K562 (cell line): ENCODE measurements around the gene RPS6KL1. TPM values are rescaled to one million over a fixed set of nuclear protein-coding genes. Genes with fewer than 3 reads are reported as not detected.

Experiments
- SIRT6 ChIP-seq: IDR thresholded peaks from one replicate; pipeline ENCODE4 v1.6.1; 2012; ENCODE audit warnings: low read depth, mild to moderate bottlenecking, control low read depth, inconsistent platforms, low read length, moderate library complexity
- ZFP1 ChIP-seq: fragments of 450-650 bp; formaldehyde crosslinking; IDR thresholded peaks from 2 replicates; pipeline ENCODE4 v1.4.0; 2020; ENCODE audit warnings: mild to moderate bottlenecking, mixed read lengths
- polyA plus RNA-seq, 8 experiments: library from polyadenylated mRNA; depleted of rRNA in 4 of 8; stranded (reverse) in 5 of 8; unstranded in 3 of 8; fragments of >200 nt; fragmentation: Nextera tagmentation in 2 of 8; fragmentation: Illumina TruSeq in 1 of 8; extraction: Ambion mirVana in 2 of 8; extraction: Trizol in 1 of 8; gene quantifications; 2 replicates each; pipeline versions ENCODE4 v1.2.1 to v1.2.3, GENCODE V29; 2011 to 2014; ENCODE audit warnings: inconsistent platforms in 1 of 8, missing spikeins in 1 of 8
- total RNA-seq, 7 experiments: library from RNA; depleted of rRNA in 6 of 7; stranded (reverse); fragments of >200 nt in 6 of 7; fragmentation: Illumina TruSeq in 2 of 7; extraction: Trizol in 2 of 7; gene quantifications; 2 replicates each; pipeline versions ENCODE4 v1.2.1 to v1.2.3, GENCODE V29; 2011 to 2021; ENCODE audit warnings: low replicate concordance in 1 of 7
- TF ChIP-seq, protein P1 (sequence below): sonication (generic); formaldehyde crosslinking; IDR thresholded peaks from 2 replicates; pipeline ENCODE4 v1.8.1; 2023; ENCODE audit warnings: missing genetic modification reagents, mild to moderate bottlenecking, borderline replicate concordance
- TF ChIP-seq, protein P2 (sequence below): fragments of 150-350 bp; conservative IDR thresholded peaks from 2 replicates; pipeline ENCODE4 v1.6.1; 2014; ENCODE audit warnings: low read length
- TF ChIP-seq, protein P3 (sequence below): fragments of 450-650 bp; IDR thresholded peaks from 2 replicates; pipeline ENCODE4 v1.6.1; 2016; ENCODE audit warnings: mild to moderate bottlenecking, moderate library complexity

Gene RPS6KL1
- total and polyA plus RNA-seq, 9 of the 15 experiments (the other 6 are each of a cell fraction or from before 2014, with no cell fraction given), result 0.91 to 15.5 (median 8.1) TPM

DNA sequence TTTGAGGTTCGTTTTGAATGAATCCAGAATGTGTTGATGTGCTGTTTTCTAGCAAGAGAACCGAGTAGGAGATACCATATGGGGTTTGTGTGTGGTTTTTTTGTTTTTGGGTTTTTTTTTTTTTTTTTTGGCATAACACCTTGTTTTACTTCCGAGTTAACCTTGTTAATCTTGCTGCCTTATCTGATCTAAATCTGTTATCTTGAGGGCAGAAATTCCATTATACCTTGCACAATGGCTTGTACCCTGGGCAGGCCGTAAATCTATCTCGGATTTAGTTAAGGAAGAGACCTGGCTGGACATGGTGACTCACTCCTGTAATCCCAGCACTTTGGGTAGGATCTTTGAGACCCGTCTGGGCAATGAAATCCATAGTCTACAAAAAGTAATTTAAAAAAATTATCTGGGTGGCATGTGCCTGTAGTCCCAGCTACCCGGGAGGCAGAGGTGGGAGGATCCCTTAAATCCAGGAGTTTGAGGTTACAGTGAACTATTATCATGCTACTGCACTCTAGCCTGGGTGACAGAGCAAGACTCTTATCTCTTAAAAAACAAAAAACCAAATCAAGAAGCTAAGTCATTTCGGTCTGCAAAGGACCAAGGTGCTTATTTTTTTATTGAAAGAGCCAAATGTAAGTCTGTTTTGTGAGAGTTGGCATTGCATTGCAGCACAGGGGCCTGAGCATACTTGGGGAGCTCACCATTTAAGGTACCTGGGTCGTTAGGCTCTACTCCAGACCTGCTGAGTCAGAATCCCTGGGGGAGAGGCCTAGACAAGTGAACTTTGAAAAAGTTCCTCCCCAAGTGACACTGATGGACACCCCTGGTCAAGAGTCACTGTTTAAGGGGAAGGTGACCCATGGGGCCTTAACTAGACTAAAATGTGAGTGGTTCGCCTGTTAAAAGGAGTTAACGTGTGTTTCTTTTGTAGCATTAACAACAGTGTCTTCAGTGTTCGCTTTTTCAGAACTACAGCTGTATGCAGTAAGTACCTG lies 34.6 kb downstream of the RPS6KL1 start (continued):
- TF ChIP-seq, protein P1, sequence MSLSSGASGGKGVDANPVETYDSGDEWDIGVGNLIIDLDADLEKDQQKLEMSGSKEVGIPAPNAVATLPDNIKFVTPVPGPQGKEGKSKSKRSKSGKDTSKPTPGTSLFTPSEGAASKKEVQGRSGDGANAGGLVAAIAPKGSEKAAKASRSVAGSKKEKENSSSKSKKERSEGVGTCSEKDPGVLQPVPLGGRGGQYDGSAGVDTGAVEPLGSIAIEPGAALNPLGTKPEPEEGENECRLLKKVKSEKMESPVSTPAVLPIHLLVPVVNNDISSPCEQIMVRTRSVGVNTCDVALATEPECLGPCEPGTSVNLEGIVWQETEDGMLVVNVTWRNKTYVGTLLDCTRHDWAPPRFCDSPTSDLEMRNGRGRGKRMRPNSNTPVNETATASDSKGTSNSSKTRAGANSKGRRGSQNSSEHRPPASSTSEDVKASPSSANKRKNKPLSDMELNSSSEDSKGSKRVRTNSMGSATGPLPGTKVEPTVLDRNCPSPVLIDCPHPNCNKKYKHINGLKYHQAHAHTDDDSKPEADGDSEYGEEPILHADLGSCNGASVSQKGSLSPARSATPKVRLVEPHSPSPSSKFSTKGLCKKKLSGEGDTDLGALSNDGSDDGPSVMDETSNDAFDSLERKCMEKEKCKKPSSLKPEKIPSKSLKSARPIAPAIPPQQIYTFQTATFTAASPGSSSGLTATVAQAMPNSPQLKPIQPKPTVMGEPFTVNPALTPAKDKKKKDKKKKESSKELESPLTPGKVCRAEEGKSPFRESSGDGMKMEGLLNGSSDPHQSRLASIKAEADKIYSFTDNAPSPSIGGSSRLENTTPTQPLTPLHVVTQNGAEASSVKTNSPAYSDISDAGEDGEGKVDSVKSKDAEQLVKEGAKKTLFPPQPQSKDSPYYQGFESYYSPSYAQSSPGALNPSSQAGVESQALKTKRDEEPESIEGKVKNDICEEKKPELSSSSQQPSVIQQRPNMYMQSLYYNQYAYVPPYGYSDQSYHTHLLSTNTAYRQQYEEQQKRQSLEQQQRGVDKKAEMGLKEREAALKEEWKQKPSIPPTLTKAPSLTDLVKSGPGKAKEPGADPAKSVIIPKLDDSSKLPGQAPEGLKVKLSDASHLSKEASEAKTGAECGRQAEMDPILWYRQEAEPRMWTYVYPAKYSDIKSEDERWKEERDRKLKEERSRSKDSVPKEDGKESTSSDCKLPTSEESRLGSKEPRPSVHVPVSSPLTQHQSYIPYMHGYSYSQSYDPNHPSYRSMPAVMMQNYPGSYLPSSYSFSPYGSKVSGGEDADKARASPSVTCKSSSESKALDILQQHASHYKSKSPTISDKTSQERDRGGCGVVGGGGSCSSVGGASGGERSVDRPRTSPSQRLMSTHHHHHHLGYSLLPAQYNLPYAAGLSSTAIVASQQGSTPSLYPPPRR (CRISPR knock-in tag), result no peak
- TF ChIP-seq, protein P2, sequence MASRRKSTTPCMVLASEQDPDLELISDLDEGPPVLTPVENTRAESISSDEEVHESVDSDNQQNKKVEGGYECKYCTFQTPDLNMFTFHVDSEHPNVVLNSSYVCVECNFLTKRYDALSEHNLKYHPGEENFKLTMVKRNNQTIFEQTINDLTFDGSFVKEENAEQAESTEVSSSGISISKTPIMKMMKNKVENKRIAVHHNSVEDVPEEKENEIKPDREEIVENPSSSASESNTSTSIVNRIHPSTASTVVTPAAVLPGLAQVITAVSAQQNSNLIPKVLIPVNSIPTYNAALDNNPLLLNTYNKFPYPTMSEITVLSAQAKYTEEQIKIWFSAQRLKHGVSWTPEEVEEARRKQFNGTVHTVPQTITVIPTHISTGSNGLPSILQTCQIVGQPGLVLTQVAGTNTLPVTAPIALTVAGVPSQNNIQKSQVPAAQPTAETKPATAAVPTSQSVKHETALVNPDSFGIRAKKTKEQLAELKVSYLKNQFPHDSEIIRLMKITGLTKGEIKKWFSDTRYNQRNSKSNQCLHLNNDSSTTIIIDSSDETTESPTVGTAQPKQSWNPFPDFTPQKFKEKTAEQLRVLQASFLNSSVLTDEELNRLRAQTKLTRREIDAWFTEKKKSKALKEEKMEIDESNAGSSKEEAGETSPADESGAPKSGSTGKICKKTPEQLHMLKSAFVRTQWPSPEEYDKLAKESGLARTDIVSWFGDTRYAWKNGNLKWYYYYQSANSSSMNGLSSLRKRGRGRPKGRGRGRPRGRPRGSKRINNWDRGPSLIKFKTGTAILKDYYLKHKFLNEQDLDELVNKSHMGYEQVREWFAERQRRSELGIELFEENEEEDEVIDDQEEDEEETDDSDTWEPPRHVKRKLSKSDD, result no peak
- TF ChIP-seq, protein P3, sequence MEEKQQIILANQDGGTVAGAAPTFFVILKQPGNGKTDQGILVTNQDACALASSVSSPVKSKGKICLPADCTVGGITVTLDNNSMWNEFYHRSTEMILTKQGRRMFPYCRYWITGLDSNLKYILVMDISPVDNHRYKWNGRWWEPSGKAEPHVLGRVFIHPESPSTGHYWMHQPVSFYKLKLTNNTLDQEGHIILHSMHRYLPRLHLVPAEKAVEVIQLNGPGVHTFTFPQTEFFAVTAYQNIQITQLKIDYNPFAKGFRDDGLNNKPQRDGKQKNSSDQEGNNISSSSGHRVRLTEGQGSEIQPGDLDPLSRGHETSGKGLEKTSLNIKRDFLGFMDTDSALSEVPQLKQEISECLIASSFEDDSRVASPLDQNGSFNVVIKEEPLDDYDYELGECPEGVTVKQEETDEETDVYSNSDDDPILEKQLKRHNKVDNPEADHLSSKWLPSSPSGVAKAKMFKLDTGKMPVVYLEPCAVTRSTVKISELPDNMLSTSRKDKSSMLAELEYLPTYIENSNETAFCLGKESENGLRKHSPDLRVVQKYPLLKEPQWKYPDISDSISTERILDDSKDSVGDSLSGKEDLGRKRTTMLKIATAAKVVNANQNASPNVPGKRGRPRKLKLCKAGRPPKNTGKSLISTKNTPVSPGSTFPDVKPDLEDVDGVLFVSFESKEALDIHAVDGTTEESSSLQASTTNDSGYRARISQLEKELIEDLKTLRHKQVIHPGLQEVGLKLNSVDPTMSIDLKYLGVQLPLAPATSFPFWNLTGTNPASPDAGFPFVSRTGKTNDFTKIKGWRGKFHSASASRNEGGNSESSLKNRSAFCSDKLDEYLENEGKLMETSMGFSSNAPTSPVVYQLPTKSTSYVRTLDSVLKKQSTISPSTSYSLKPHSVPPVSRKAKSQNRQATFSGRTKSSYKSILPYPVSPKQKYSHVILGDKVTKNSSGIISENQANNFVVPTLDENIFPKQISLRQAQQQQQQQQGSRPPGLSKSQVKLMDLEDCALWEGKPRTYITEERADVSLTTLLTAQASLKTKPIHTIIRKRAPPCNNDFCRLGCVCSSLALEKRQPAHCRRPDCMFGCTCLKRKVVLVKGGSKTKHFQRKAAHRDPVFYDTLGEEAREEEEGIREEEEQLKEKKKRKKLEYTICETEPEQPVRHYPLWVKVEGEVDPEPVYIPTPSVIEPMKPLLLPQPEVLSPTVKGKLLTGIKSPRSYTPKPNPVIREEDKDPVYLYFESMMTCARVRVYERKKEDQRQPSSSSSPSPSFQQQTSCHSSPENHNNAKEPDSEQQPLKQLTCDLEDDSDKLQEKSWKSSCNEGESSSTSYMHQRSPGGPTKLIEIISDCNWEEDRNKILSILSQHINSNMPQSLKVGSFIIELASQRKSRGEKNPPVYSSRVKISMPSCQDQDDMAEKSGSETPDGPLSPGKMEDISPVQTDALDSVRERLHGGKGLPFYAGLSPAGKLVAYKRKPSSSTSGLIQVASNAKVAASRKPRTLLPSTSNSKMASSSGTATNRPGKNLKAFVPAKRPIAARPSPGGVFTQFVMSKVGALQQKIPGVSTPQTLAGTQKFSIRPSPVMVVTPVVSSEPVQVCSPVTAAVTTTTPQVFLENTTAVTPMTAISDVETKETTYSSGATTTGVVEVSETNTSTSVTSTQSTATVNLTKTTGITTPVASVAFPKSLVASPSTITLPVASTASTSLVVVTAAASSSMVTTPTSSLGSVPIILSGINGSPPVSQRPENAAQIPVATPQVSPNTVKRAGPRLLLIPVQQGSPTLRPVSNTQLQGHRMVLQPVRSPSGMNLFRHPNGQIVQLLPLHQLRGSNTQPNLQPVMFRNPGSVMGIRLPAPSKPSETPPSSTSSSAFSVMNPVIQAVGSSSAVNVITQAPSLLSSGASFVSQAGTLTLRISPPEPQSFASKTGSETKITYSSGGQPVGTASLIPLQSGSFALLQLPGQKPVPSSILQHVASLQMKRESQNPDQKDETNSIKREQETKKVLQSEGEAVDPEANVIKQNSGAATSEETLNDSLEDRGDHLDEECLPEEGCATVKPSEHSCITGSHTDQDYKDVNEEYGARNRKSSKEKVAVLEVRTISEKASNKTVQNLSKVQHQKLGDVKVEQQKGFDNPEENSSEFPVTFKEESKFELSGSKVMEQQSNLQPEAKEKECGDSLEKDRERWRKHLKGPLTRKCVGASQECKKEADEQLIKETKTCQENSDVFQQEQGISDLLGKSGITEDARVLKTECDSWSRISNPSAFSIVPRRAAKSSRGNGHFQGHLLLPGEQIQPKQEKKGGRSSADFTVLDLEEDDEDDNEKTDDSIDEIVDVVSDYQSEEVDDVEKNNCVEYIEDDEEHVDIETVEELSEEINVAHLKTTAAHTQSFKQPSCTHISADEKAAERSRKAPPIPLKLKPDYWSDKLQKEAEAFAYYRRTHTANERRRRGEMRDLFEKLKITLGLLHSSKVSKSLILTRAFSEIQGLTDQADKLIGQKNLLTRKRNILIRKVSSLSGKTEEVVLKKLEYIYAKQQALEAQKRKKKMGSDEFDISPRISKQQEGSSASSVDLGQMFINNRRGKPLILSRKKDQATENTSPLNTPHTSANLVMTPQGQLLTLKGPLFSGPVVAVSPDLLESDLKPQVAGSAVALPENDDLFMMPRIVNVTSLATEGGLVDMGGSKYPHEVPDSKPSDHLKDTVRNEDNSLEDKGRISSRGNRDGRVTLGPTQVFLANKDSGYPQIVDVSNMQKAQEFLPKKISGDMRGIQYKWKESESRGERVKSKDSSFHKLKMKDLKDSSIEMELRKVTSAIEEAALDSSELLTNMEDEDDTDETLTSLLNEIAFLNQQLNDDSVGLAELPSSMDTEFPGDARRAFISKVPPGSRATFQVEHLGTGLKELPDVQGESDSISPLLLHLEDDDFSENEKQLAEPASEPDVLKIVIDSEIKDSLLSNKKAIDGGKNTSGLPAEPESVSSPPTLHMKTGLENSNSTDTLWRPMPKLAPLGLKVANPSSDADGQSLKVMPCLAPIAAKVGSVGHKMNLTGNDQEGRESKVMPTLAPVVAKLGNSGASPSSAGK, result no peak
- TF ChIP-seq SIRT6 (no peak), ZFP1 (no peak)
